DND-41 (cell line): Measurements from ENCODE around the gene PGLYRP3.

Experiments used
- CTCF ChIP-seq: IDR thresholded peaks from 2 replicates; pipeline ENCODE4 v1.5.1; 2012; ENCODE audit warnings: borderline replicate concordance, low read length, moderate library complexity, mild to moderate bottlenecking; ENCODE audit not compliant: poor library complexity, severe bottlenecking; ENCODE audit errors: extremely low read depth
- EZH2 ChIP-seq: IDR thresholded peaks from 3 replicates; pipeline ENCODE4 v1.6.1; 2012; ENCODE audit warnings: borderline replicate concordance, low read depth, mild to moderate bottlenecking, moderate library complexity, low read length, inconsistent platforms; ENCODE audit not compliant: severe bottlenecking

- no peak for TF ChIP-seq CTCF
- no peak for TF ChIP-seq EZH2
These were observed 62.6 kb downstream of the PGLYRP3 start for GRCh38 chr1:153250166-153250565.
